GM18526 (cell line): Measurements from ENCODE around the gene CEL.

Source experiments
- POLR2A ChIP-seq: IDR thresholded peaks from 3 replicates; pipeline ENCODE4 v1.6.1; 2011; ENCODE audit not compliant: insufficient read length; ENCODE audit errors: extremely low read depth

Gene CEL

GRCh38 chr9:133056533-133056932 is 5.2 kb upstream of the CEL start:
- TF ChIP-seq POLR2A = no peak

- no peak for TF ChIP-seq POLR2A
These were observed 4.8 kb upstream of the CEL start for GRCh38 chr9:133057006-133057405.

- TF ChIP-seq POLR2A = no peak
These were observed 4.2 kb upstream of the CEL start for GRCh38 chr9:133057553-133057952.

- TF ChIP-seq POLR2A = no peak
These were observed 3.7 kb upstream of the CEL start for GRCh38 chr9:133058071-133058470.

GRCh38 chr9:133058550-133059320 is 3.0 kb upstream of the CEL start:
- no peak for TF ChIP-seq POLR2A

GRCh38 chr9:133059623-133060022 is 2.2 kb upstream of the CEL start:
- TF ChIP-seq POLR2A = no peak

GRCh38 chr9:133060417-133060841 is 1.4 kb upstream of the CEL start:
- TF ChIP-seq POLR2A = no peak

- no peak for TF ChIP-seq POLR2A
These were observed 1.3 kb downstream of the CEL start for GRCh38 chr9:133063159-133063499.

- no peak for TF ChIP-seq POLR2A
These were observed 1.9 kb downstream of the CEL start for GRCh38 chr9:133063500-133064231.

GRCh38 chr9:133064241-133065069 is 2.7 kb downstream of the CEL start:
- no peak for TF ChIP-seq POLR2A

- no peak for TF ChIP-seq POLR2A
These were observed 3.2 kb downstream of the CEL start for GRCh38 chr9:133065070-133065388.

- no peak for TF ChIP-seq POLR2A
These were observed 4.6 kb downstream of the CEL start for GRCh38 chr9:133066181-133066983.

- no peak for TF ChIP-seq POLR2A
These were observed 5.2 kb downstream of the CEL start for GRCh38 chr9:133067006-133067405.

- no peak for TF ChIP-seq POLR2A
These were observed 6.0 kb downstream of the CEL start for GRCh38 chr9:133067813-133068212.
